Fibroblast of lung (primary cell): ENCODE data around the gene ABHD10. TPM values are rescaled to one million over a fixed set of nuclear protein-coding genes. Genes with fewer than 3 reads are reported as not detected.

ENCODE experiments used
- DNase-seq, 2 donors: peaks; one replicate each; pipeline versions ENCODE4 v3.0.0 to v3.0.0-alpha.2; 2010; ENCODE audit warnings: low read depth in 2 of 2
- H2AFZ ChIP-seq: 2 replicates; pipeline ENCODE4 v1.5.1; 2012; ENCODE audit warnings: low read length, control low read depth, inconsistent platforms
- H3K27ac ChIP-seq: 2 replicates; pipeline ENCODE4 v1.5.1; 2011; ENCODE audit warnings: low read length, control low read depth; ENCODE audit not compliant: insufficient read depth
- H3K27me3 ChIP-seq: 2 replicates; pipeline ENCODE4 v1.5.1; 2011; ENCODE audit warnings: mild to moderate bottlenecking, low read length; ENCODE audit not compliant: control insufficient read depth, insufficient read depth
- H3K36me3 ChIP-seq: 2 replicates; pipeline ENCODE4 v1.5.1; 2011; ENCODE audit warnings: low read length; ENCODE audit not compliant: control insufficient read depth, insufficient read depth
- H3K4me1 ChIP-seq: 2 replicates; pipeline ENCODE4 v1.5.1; 2011; ENCODE audit warnings: low read length; ENCODE audit not compliant: control insufficient read depth, insufficient read depth; ENCODE audit errors: extremely low read depth
- H3K4me2 ChIP-seq: 2 replicates; pipeline ENCODE4 v1.5.1; 2011; ENCODE audit warnings: low read length, control low read depth; ENCODE audit not compliant: insufficient read depth; ENCODE audit errors: extremely low read depth
- H3K4me3 ChIP-seq, 4 experiments: fragments of 200-600 bp in 1 of 4; sonication (generic) in 1 of 4; replicated peaks in 1 of 4; 2 replicates each; pipeline ENCODE4 v1.5.1; 2011 to 2016; ENCODE audit warnings: low read length in 4 of 4, low read depth in 3 of 4, mild to moderate bottlenecking in 3 of 4, control low read depth in 2 of 4, inconsistent platforms in 1 of 4, mixed read lengths in 1 of 4; ENCODE audit not compliant: insufficient read depth in 1 of 4; ENCODE audit errors: control extremely low read depth in 1 of 4
- H3K79me2 ChIP-seq: 2 replicates; pipeline ENCODE4 v1.5.1; 2012; ENCODE audit warnings: mild to moderate bottlenecking, low read length, inconsistent platforms; ENCODE audit not compliant: control insufficient read depth, insufficient read depth
- H3K9ac ChIP-seq: 2 replicates; pipeline ENCODE4 v1.5.1; 2011; ENCODE audit warnings: mild to moderate bottlenecking, low read length, control low read depth; ENCODE audit not compliant: insufficient read depth
- H3K9me3 ChIP-seq: 2 replicates; pipeline ENCODE4 v1.5.1; 2012; ENCODE audit warnings: low read depth, low read length; ENCODE audit not compliant: control insufficient read depth, insufficient read depth
- H4K20me1 ChIP-seq: 2 replicates; pipeline ENCODE4 v1.5.1; 2011; ENCODE audit warnings: low read length; ENCODE audit not compliant: control insufficient read depth, insufficient read depth; ENCODE audit errors: extremely low read depth
- EZH2 ChIP-seq: IDR thresholded peaks from 2 replicates; pipeline ENCODE4 v1.5.1; 2012; ENCODE audit warnings: low read length, control low read depth, mild to moderate bottlenecking; ENCODE audit errors: missing control alignments
- polyA plus RNA-seq, 2 donors: library from polyadenylated mRNA; depleted of rRNA in 1 of 2; stranded (reverse) in 1 of 2; unstranded in 1 of 2; fragments of >200 nt; gene quantifications; 2 replicates each; pipeline ENCODE4 v1.2.1, GENCODE V29; 2011 to 2012; ENCODE audit warnings: missing spikeins in 1 of 2
- total RNA-seq: library from RNA; depleted of rRNA; stranded (reverse); fragments of >200 nt; gene quantifications from 2 replicates; pipeline ENCODE4 v1.2.1, GENCODE V29; 2014
- TF ChIP-seq, protein P1 (sequence below), 2 donors: IDR thresholded peaks in 1 of 2; conservative IDR thresholded peaks in 1 of 2; 1 replicate in 1 of 2; 2 replicates in 1 of 2; pipeline ENCODE4 v1.5.1; 2011 to 2012; ENCODE audit warnings: low read length in 2 of 2, control low read depth in 1 of 2, inconsistent platforms in 1 of 2, low read depth in 1 of 2, mild to moderate bottlenecking in 1 of 2

Gene ABHD10
- total and polyA plus RNA-seq, 2 donors (not counting 1 experiment from before 2014, with no cell fraction given) = 29.8 to 48.6 TPM

DNA sequence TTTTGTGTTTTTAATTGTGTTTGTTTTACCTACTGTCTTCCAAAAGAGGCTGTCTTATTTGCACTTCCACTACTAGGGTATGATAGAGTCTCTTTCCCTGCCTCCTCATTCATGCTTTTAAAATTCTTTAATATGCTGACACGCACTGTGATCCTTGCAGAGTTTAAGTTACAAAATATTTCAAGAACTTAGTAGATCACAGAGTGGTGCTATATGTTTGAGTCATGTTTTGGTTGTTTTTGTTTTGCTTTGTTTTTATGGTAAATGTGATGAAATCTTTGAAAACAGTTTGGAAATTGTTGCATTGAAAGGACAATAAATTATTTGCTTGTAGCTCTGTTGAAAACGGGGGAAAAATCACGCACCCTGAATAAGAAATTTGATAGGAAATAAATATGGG, 5.9 kb upstream of the ABHD10 start:
- no peak overlapping the region for H3K4me2 ChIP-seq
- H2AFZ ChIP-seq = no peak overlapping the region
- peaks cover 3% of the 10 kb centered on the region for H3K36me3 ChIP-seq
- H3K9me3 ChIP-seq = no peaks in the 10 kb centered on the region
- H3K27me3 ChIP-seq = no peaks in the 10 kb centered on the region
- H3K4me3 ChIP-seq = no peak overlapping the region
- H3K4me1 ChIP-seq = peaks cover 3% of the 10 kb centered on the region
- no peaks in the 10 kb centered on the region for H4K20me1 ChIP-seq
- no peak for DNase-seq
- no peak overlapping the region for H3K27ac ChIP-seq
- no peaks in the 10 kb centered on the region for H3K79me2 ChIP-seq
- no peak overlapping the region for H3K9ac ChIP-seq
- TF ChIP-seq, protein P1, sequence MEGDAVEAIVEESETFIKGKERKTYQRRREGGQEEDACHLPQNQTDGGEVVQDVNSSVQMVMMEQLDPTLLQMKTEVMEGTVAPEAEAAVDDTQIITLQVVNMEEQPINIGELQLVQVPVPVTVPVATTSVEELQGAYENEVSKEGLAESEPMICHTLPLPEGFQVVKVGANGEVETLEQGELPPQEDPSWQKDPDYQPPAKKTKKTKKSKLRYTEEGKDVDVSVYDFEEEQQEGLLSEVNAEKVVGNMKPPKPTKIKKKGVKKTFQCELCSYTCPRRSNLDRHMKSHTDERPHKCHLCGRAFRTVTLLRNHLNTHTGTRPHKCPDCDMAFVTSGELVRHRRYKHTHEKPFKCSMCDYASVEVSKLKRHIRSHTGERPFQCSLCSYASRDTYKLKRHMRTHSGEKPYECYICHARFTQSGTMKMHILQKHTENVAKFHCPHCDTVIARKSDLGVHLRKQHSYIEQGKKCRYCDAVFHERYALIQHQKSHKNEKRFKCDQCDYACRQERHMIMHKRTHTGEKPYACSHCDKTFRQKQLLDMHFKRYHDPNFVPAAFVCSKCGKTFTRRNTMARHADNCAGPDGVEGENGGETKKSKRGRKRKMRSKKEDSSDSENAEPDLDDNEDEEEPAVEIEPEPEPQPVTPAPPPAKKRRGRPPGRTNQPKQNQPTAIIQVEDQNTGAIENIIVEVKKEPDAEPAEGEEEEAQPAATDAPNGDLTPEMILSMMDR (conservative IDR thresholded peaks at IDR 0.05 in 1 of 2, IDR thresholded peaks at IDR 0.05 in 1 of 2; ENCODE audit: low read depth in 1 of 2, low read length in 2 of 2) = no peak
- no peak for TF ChIP-seq EZH2

DNA sequence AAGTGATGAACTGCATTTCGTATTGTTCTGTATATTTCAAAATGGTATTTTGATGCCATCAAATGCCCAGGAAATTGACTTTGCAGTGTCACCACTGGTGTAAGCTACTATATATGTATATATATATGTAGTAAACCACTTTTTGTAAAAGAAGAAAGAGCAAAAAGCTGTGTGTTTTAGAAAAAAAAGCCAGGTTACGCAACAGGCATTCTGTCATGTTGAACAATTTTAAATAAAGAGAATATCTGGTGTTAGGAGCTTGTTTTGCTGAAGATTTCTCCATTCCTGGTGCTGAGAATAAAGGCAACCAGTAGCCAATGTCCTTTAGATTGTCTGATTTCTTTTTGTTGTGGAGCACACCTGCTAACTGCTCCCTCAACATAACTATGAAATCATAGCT, 3.7 kb upstream of the ABHD10 start:
- Histone ChIP-seq H3K9me3 (no peaks in the 10 kb centered on the region), H3K79me2 (peaks cover 9% of the 10 kb centered on the region)

DNA sequence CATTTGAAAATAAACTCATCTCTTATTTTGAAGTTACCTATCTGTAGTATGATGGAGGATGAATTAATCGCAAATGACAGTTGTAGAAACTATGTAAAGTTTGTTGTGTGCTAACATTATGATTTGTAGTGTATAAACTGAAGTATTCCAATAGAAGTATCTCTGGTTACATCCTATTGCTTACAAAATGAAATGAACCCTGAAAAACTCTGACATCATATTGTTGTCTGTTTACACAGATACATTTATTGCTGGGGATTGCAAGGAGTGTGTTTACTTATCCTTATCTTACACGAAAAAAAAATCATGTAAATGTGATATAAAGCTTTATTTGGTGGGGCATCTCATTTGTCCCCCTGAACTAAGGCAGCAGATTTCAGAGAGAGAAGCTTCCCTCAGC, 2.6 kb upstream of the ABHD10 start:
- H3K27me3 ChIP-seq = no peaks in the 10 kb centered on the region
- no peak for DNase-seq
- peaks cover 15% of the 10 kb centered on the region for H3K79me2 ChIP-seq
- no peak overlapping the region for H3K27ac ChIP-seq
- H2AFZ ChIP-seq = no peak overlapping the region
- H3K4me1 ChIP-seq = no peaks in the 10 kb centered on the region
- no peak overlapping the region for H3K9ac ChIP-seq
- no peaks in the 10 kb centered on the region for H3K36me3 ChIP-seq
- TF ChIP-seq, protein P1 (conservative IDR thresholded peaks at IDR 0.05 in 1 of 2, IDR thresholded peaks at IDR 0.05 in 1 of 2; ENCODE audit: low read depth in 1 of 2, low read length in 2 of 2) = no peak
- TF ChIP-seq EZH2 = no peak
- no peak overlapping the region for H3K4me3 ChIP-seq
- H3K4me2 ChIP-seq = no peak overlapping the region
- H3K9me3 ChIP-seq = no peaks in the 10 kb centered on the region
- H4K20me1 ChIP-seq = no peaks in the 10 kb centered on the region

More for the DNA sequence above, 3.7 kb upstream of the ABHD10 start:
- no peak for DNase-seq
- no peak overlapping the region for H3K27ac ChIP-seq
- TF ChIP-seq, protein P1 (conservative IDR thresholded peaks at IDR 0.05 in 1 of 2, IDR thresholded peaks at IDR 0.05 in 1 of 2; ENCODE audit: low read depth in 1 of 2, low read length in 2 of 2) = no peak
- no peak for TF ChIP-seq EZH2
- no peak overlapping the region for H3K4me2 ChIP-seq
- H3K4me3 ChIP-seq = no peak overlapping the region
- H3K36me3 ChIP-seq = no peaks in the 10 kb centered on the region
- no peaks in the 10 kb centered on the region for H3K27me3 ChIP-seq
- no peaks in the 10 kb centered on the region for H4K20me1 ChIP-seq
- no peak overlapping the region for H2AFZ ChIP-seq
- no peak overlapping the region for H3K9ac ChIP-seq
- H3K4me1 ChIP-seq = no peaks in the 10 kb centered on the region
